GM18511 (cell line): ENCODE measurements around the gene KRTAP2-2.
"Not testable (repeated sequence)": the region's sequence is repeated elsewhere in the genome, so short reads cannot be mapped to it uniquely, and the experiment has no call there.

Experiments
- ATAC-seq: cut with Tn5 transposase; IDR thresholded peaks from one replicate; pipeline ENCODE4 v1.9.1; 2021; ENCODE audit warnings: mild to moderate bottlenecking, moderate library complexity; ENCODE audit not compliant: unreplicated experiment

The KRTAP2-2 gene

GRCh38 chr17:41065016-41065689 is 10.1 kb upstream of the KRTAP2-2 start:
- ATAC-seq = not testable (repeated sequence)

- no peak for ATAC-seq
Measured at GRCh38 chr17:41064301-41064700, 9.3 kb upstream of the KRTAP2-2 start.

GRCh38 chr17:41063449-41063848 is 8.4 kb upstream of the KRTAP2-2 start:
- no peak for ATAC-seq

GRCh38 chr17:41061964-41062363 is 6.9 kb upstream of the KRTAP2-2 start:
- ATAC-seq = no peak

GRCh38 chr17:41060052-41060604 is 5.1 kb upstream of the KRTAP2-2 start, which contains the start of gene KRTAP2-3:
Gene KRTAP2-3 (minus strand): TSS chr17:41060114. CDS start chr17:41060050, 64 bp downstream.
- no peak for ATAC-seq

GRCh38 chr17:41059276-41060051 is 4.4 kb upstream of the KRTAP2-2 start:
- ATAC-seq = not testable (repeated sequence)

GRCh38 chr17:41058741-41059140 is 3.7 kb upstream of the KRTAP2-2 start:
- ATAC-seq = no peak

- ATAC-seq = no peak
Measured at GRCh38 chr17:41057547-41057946, 2.5 kb upstream of the KRTAP2-2 start.

- not testable (repeated sequence) for ATAC-seq
Measured at GRCh38 chr17:41054556-41054955, 474 bp downstream of the KRTAP2-2 start.

GRCh38 chr17:41054025-41054424 is 1.0 kb downstream of the KRTAP2-2 start:
- no peak for ATAC-seq

- no peak for ATAC-seq
Measured at GRCh38 chr17:41052566-41052965, 2.5 kb downstream of the KRTAP2-2 start.

GRCh38 chr17:41049110-41049509 is 5.9 kb downstream of the KRTAP2-2 start:
- ATAC-seq = no peak

GRCh38 chr17:41048441-41048840 is 6.6 kb downstream of the KRTAP2-2 start:
- ATAC-seq = no peak

- ATAC-seq = not testable (repeated sequence)
Measured at GRCh38 chr17:41046735-41047465, 8.1 kb downstream of the KRTAP2-2 start, which contains the start of gene KRTAP2-1. Gene KRTAP2-1 (minus strand): TSS chr17:41047316. CDS start chr17:41047267, 49 bp downstream.

- ATAC-seq = no peak
Measured at GRCh38 chr17:41042953-41043352, 12.1 kb downstream of the KRTAP2-2 start.

GRCh38 chr17:41040783-41041571 is 14.1 kb downstream of the KRTAP2-2 start, which contains the start of gene KRTAP1-1:
Gene KRTAP1-1 (minus strand): TSS chr17:41041450. CDS start chr17:41041397, 53 bp downstream.
- ATAC-seq = not testable (repeated sequence)

GRCh38 chr17:41037853-41038350 is 17.1 kb downstream of the KRTAP2-2 start:
- no peak for ATAC-seq

- ATAC-seq = not testable (repeated sequence)
Measured at GRCh38 chr17:41034346-41034935, 20.6 kb downstream of the KRTAP2-2 start, which contains the start of gene KRTAP1-3. Gene KRTAP1-3 (minus strand): TSS chr17:41034874. CDS start chr17:41034821, 53 bp downstream.

GRCh38 chr17:41029633-41030245 is 25.3 kb downstream of the KRTAP2-2 start, which contains the start of gene KRTAP1-4:
Gene KRTAP1-4 (minus strand): TSS chr17:41030195. CDS start chr17:41030078, 117 bp downstream.
- no peak for ATAC-seq
